HepG2 (cell line): Measurements from ENCODE around the gene ODAD4. TPM values are rescaled to one million over a fixed set of nuclear protein-coding genes. Genes with fewer than 3 reads are reported as not detected.
A peak's percentile ranks its signal among the peaks of the same experiment; 100 is the strongest.

Source experiments
- AGO1 ChIP-seq: fragments of 200-400 bp; formaldehyde crosslinking; IDR thresholded peaks from 2 replicates; pipeline ENCODE4 v1.6.1; 2017; ENCODE audit warnings: mild to moderate bottlenecking, low read depth, low read length, moderate library complexity; ENCODE audit not compliant: poor library complexity, severe bottlenecking
- ATF7-NPFF ChIP-seq: sonication (generic); formaldehyde crosslinking; IDR thresholded peaks from 2 replicates; pipeline ENCODE4 v1.8.1; 2023; ENCODE audit warnings: mild to moderate bottlenecking, low read depth, missing genetic modification reagents, moderate library complexity
- CHCHD3 ChIP-seq: sonication (generic); formaldehyde crosslinking; IDR thresholded peaks from 2 replicates; pipeline ENCODE4 v1.8.0; 2022; ENCODE audit warnings: mild to moderate bottlenecking, missing genetic modification reagents, moderate library complexity
- CTCF ChIP-seq: sonication (generic); formaldehyde crosslinking; IDR thresholded peaks from 2 replicates; pipeline ENCODE4 v1.5.0; 2020; ENCODE audit warnings: mild to moderate bottlenecking, missing genetic modification reagents, moderate library complexity
- GATAD1 ChIP-seq: IDR thresholded peaks from 2 replicates; pipeline ENCODE4 v1.6.1; 2016; ENCODE audit warnings: missing genetic modification reagents, missing compliant biosample characterization
- HOXD1 ChIP-seq: sonication (generic); formaldehyde crosslinking; IDR thresholded peaks from 2 replicates; pipeline ENCODE4 v1.5.0; 2020; ENCODE audit warnings: missing genetic modification reagents
- JUNB ChIP-seq: sonication (generic); formaldehyde crosslinking; IDR thresholded peaks from 2 replicates; pipeline ENCODE4 v1.8.0; 2022; ENCODE audit warnings: missing genetic modification reagents, mild to moderate bottlenecking, borderline replicate concordance
- KLF12 ChIP-seq: sonication (generic); formaldehyde crosslinking; IDR thresholded peaks from 2 replicates; pipeline ENCODE4 v1.4.0; 2020; ENCODE audit warnings: missing genetic modification reagents, borderline replicate concordance
- MED13 ChIP-seq: sonication (generic); formaldehyde crosslinking; IDR thresholded peaks from 2 replicates; pipeline ENCODE4 v1.5.0; 2020; ENCODE audit warnings: missing genetic modification reagents
- SMARCC2 ChIP-seq: fragments of 450-650 bp; IDR thresholded peaks from 2 replicates; pipeline ENCODE4 v1.6.1; 2017; ENCODE audit warnings: antibody characterized with exemption, mild to moderate bottlenecking
- TOE1 ChIP-seq: sonication (generic); formaldehyde crosslinking; IDR thresholded peaks from 2 replicates; pipeline ENCODE4 v1.4.0; 2020; ENCODE audit warnings: mild to moderate bottlenecking, missing genetic modification reagents
- TOPORS ChIP-seq: sonication (generic); formaldehyde crosslinking; IDR thresholded peaks from 2 replicates; pipeline ENCODE4 v1.8.0; 2023; ENCODE audit warnings: mild to moderate bottlenecking, missing genetic modification reagents
- TSC22D2 ChIP-seq: sonication (generic); formaldehyde crosslinking; IDR thresholded peaks from 2 replicates; pipeline ENCODE4 v1.5.1; 2020; ENCODE audit warnings: missing genetic modification reagents, mild to moderate bottlenecking, borderline replicate concordance
- ZBTB20 ChIP-seq: sonication (generic); formaldehyde crosslinking; IDR thresholded peaks from 2 replicates; pipeline ENCODE4 v1.8.1; 2023; ENCODE audit warnings: missing genetic modification reagents, low read depth, mild to moderate bottlenecking, borderline replicate concordance
- ZNF142 ChIP-seq: sonication (generic); formaldehyde crosslinking; IDR thresholded peaks from 2 replicates; pipeline ENCODE4 v1.4.0; 2020; ENCODE audit warnings: missing genetic modification reagents
- ZNF264 ChIP-seq: sonication (generic); formaldehyde crosslinking; IDR thresholded peaks from 2 replicates; pipeline ENCODE4 v1.4.0; 2020; ENCODE audit warnings: missing genetic modification reagents
- ZNF296 ChIP-seq: sonication (generic); formaldehyde crosslinking; conservative IDR thresholded peaks from 2 replicates; pipeline ENCODE4 v1.5.0; 2020; ENCODE audit warnings: mild to moderate bottlenecking, missing genetic modification reagents
- ZNF605 ChIP-seq: sonication (generic); formaldehyde crosslinking; IDR thresholded peaks from 2 replicates; pipeline ENCODE4 v1.8.0; 2022; ENCODE audit warnings: mild to moderate bottlenecking, missing genetic modification reagents
- ZSCAN29 ChIP-seq: sonication (generic); formaldehyde crosslinking; conservative IDR thresholded peaks from 2 replicates; pipeline ENCODE4 v1.4.0; 2020; ENCODE audit warnings: mild to moderate bottlenecking, missing genetic modification reagents
- polyA plus RNA-seq, 8 experiments: library from polyadenylated mRNA; depleted of rRNA in 3 of 8; stranded (reverse) in 7 of 8; unstranded in 1 of 8; fragments of >200 nt; fragmentation: Illumina TruSeq in 4 of 8; extraction: Trizol in 4 of 8; gene quantifications; 2 replicates each; pipeline versions ENCODE4 v1.2.1 to v1.2.3, GENCODE V29; 2011 to 2016; ENCODE audit warnings: low read depth in 4 of 8, missing spikeins in 1 of 8, mixed read lengths in 1 of 8; ENCODE audit not compliant: insufficient read depth in 1 of 8
- total RNA-seq, 5 experiments: library from RNA; depleted of rRNA; stranded (reverse); fragments of >200 nt; fragmentation: Illumina TruSeq; extraction: Trizol; gene quantifications; 2 replicates each; pipeline ENCODE4 v1.2.3, GENCODE V29; 2016; ENCODE audit warnings: low read depth in 1 of 5
- TF ChIP-seq, protein P1 (sequence below): sonication (generic); formaldehyde crosslinking; conservative IDR thresholded peaks from 2 replicates; pipeline ENCODE4 v1.8.0; 2022; ENCODE audit warnings: missing genetic modification reagents

The ODAD4 gene
- total and polyA plus RNA-seq, 2 of the 13 experiments (the other 11 are each of a cell fraction or from before 2014, with no cell fraction given) = 0.48 to 0.53 TPM

GRCh38 chr17:41965694-41966462, 35.5 kb downstream of the ODAD4 start (continued):
- TF ChIP-seq ZNF296 (CRISPR knock-in tag) = 0 out of 2 replicates have a peak, but pooled peaks have one; percentile 41
- no peak; the same call in 1 of the 2 replicates for TF ChIP-seq MED13 (CRISPR knock-in tag)
- TF ChIP-seq CHCHD3 = 0 out of 2 replicates have a peak, but pooled peaks have one; percentile 36
- 0 out of 2 replicates have a peak, but pooled peaks have one; percentile 3 for TF ChIP-seq JUNB
- no peak for TF ChIP-seq AGO1
- TF ChIP-seq, protein P1, sequence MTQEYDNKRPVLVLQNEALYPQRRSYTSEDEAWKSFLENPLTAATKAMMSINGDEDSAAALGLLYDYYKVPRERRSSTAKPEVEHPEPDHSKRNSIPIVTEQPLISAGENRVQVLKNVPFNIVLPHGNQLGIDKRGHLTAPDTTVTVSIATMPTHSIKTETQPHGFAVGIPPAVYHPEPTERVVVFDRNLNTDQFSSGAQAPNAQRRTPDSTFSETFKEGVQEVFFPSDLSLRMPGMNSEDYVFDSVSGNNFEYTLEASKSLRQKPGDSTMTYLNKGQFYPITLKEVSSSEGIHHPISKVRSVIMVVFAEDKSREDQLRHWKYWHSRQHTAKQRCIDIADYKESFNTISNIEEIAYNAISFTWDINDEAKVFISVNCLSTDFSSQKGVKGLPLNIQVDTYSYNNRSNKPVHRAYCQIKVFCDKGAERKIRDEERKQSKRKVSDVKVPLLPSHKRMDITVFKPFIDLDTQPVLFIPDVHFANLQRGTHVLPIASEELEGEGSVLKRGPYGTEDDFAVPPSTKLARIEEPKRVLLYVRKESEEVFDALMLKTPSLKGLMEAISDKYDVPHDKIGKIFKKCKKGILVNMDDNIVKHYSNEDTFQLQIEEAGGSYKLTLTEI (CRISPR knock-in tag) = no peak
- peak; percentile 7; the same call in 1 of the 2 replicates for TF ChIP-seq ZNF264 (CRISPR knock-in tag)
- TF ChIP-seq GATAD1 (CRISPR knock-in tag) = peak; percentile 68
- peak; percentile 58 for TF ChIP-seq CTCF
- no peak for TF ChIP-seq KLF12 (CRISPR knock-in tag)
- TF ChIP-seq ZBTB20 (CRISPR knock-in tag) = no peak
- no peak for TF ChIP-seq TOE1 (CRISPR knock-in tag)
- 0 out of 2 replicates have a peak, but pooled peaks have one; percentile 44 for TF ChIP-seq ATF7-NPFF (CRISPR knock-in tag)
- no peak for TF ChIP-seq TSC22D2 (CRISPR knock-in tag)
- TF ChIP-seq ZNF605 (CRISPR knock-in tag) = peak; percentile 96
- TF ChIP-seq TOPORS (CRISPR knock-in tag) = no peak
- no peak for TF ChIP-seq ZNF142 (CRISPR knock-in tag)
- no peak for TF ChIP-seq HOXD1
- no peak for TF ChIP-seq SMARCC2
- TF ChIP-seq ZSCAN29 (CRISPR knock-in tag) = no peak
